ENCODE results near the gene UQCRC2.

- TF ChIP-seq CTCF (IDR thresholded peaks at IDR 0.05) (no peak), POLR2A (IDR thresholded peaks at IDR 0.05) (no peak)
These were observed 65.4 kb downstream of the UQCRC2 start for GRCh38 chr16:22018559-22018958.

All from lower leg skin (tissue), 3 donors.